B cell (primary cell): ENCODE results near the gene MRPL20. TPM values are rescaled to one million over a fixed set of nuclear protein-coding genes. Genes with fewer than 3 reads are reported as not detected.

ENCODE experiments used
- ATAC-seq: fragments of 200-7000 bp; cut with Tn5 transposase; one replicate; pipeline ENCODE4 v1.10.0; 2021; ENCODE audit warnings: low read depth, mild to moderate bottlenecking, moderate number of reproducible peaks, moderate library complexity
- CTCF ChIA-PET: fragments of 350-600 bp; sonication (Branson Sonifier 250); formaldehyde crosslinking; loops from one replicate; lab custom pipeline; 2021; ENCODE audit warnings: antibody characterized with exemption, inconsistent platforms; lab: Charles Lee
- POLR2A ChIA-PET: fragments of 350-600 bp; sonication (Branson Sonifier 250); formaldehyde crosslinking; loops from one replicate; lab custom pipeline; 2021; ENCODE audit warnings: antibody characterized with exemption; lab: Charles Lee
- DNase-seq: peaks from one replicate; pipeline ENCODE4 v3.0.0; 2013
- H2AFZ ChIP-seq: 2 replicates; pipeline ENCODE4 v1.6.1; 2012; ENCODE audit warnings: mild to moderate bottlenecking, low read depth, low read length; ENCODE audit not compliant: insufficient read depth, poor library complexity, severe bottlenecking
- H3K27ac ChIP-seq, 2 donors: 1 replicate in 1 of 2; 2 replicates in 1 of 2; pipeline ENCODE4 v1.5.1; 2012 to 2013; ENCODE audit warnings: low read length in 2 of 2, mild to moderate bottlenecking in 2 of 2, moderate library complexity in 1 of 2
- H3K27me3 ChIP-seq, 4 experiments: fragments of 200-600 bp in 1 of 4; sonication (generic) in 1 of 4; replicated peaks in 1 of 4; 1 replicate in 2 of 4; 2 replicates in 2 of 4; pipeline versions ENCODE4 v1.6.1 to v1.7.0; 2013 to 2016; ENCODE audit warnings: low read length in 3 of 4, mild to moderate bottlenecking in 2 of 4, mixed read lengths in 1 of 4, moderate library complexity in 1 of 4; ENCODE audit not compliant: insufficient read depth in 4 of 4, control insufficient read depth in 3 of 4; ENCODE audit errors: control extremely low read depth in 1 of 4
- H3K36me3 ChIP-seq, 2 experiments: replicated peaks in 1 of 2; 1 replicate in 1 of 2; 2 replicates in 1 of 2; pipeline versions ENCODE4 v1.6.1 to v1.7.1; 2013; ENCODE audit warnings: low read length in 1 of 2; ENCODE audit not compliant: insufficient read depth in 2 of 2, control insufficient read depth in 1 of 2; ENCODE audit errors: control extremely low read depth in 1 of 2, extremely low read depth in 1 of 2
- H3K4me1 ChIP-seq, 2 donors: fragments of 200-600 bp in 1 of 2; sonication (generic) in 1 of 2; 1 replicate in 1 of 2; 2 replicates in 1 of 2; pipeline versions ENCODE4 v1.5.1 to v1.6.1; 2013 to 2017; ENCODE audit warnings: low read length in 2 of 2; ENCODE audit not compliant: control insufficient read depth in 2 of 2, insufficient read depth in 2 of 2
- H3K4me2 ChIP-seq: replicated peaks from 2 replicates; pipeline ENCODE3; 2012; ENCODE audit warnings: mild to moderate bottlenecking, low read depth, low read length; ENCODE audit not compliant: poor library complexity, severe bottlenecking
- H3K4me3 ChIP-seq, 5 experiments: fragments of 200-600 bp in 1 of 5; sonication (generic) in 1 of 5; 1 replicate in 3 of 5; 2 replicates in 2 of 5; pipeline versions ENCODE4 v1.5.1 to v1.7.0; 2011 to 2016; ENCODE audit warnings: low read length in 4 of 5, mild to moderate bottlenecking in 4 of 5, low read depth in 2 of 5, control low read depth in 1 of 5, moderate library complexity in 1 of 5; ENCODE audit not compliant: insufficient read depth in 1 of 5; ENCODE audit errors: control extremely low read depth in 1 of 5, extremely low read depth in 1 of 5
- H3K79me2 ChIP-seq: fragments of 200-600 bp; sonication (generic); one replicate; pipeline ENCODE4 v1.6.0; 2016; ENCODE audit warnings: low read length; ENCODE audit not compliant: control insufficient read depth, insufficient read depth
- H3K9ac ChIP-seq: fragments of 200-600 bp; sonication (generic); 2 replicates; pipeline ENCODE4 v1.6.1; 2017; ENCODE audit warnings: mild to moderate bottlenecking, low read length, moderate library complexity
- H3K9me3 ChIP-seq, 3 donors: one replicate each; pipeline versions ENCODE4 v1.6.1 to v1.7.1; 2013; ENCODE audit warnings: low read length in 2 of 3; ENCODE audit not compliant: control insufficient read depth in 2 of 3, insufficient read depth in 1 of 3; ENCODE audit errors: control extremely low read depth in 1 of 3
- H4K20me1 ChIP-seq: 2 replicates; pipeline ENCODE4 v1.6.0; 2012; ENCODE audit warnings: mild to moderate bottlenecking, low read length; ENCODE audit not compliant: insufficient read depth, control insufficient read depth, poor library complexity, severe bottlenecking
- H3K27ac Mint-ChIP-seq: one replicate; pipeline ENCODE4 v1.8.0; 2021; ENCODE audit warnings: mixed read lengths
- H3K27me3 Mint-ChIP-seq: one replicate; pipeline ENCODE4 v1.8.0; 2021; ENCODE audit warnings: mixed read lengths
- H3K4me1 Mint-ChIP-seq: one replicate; pipeline ENCODE4 v1.8.0; 2021; ENCODE audit warnings: mixed read lengths
- H3K4me3 Mint-ChIP-seq: one replicate; pipeline ENCODE4 v1.8.0; 2021; ENCODE audit warnings: mixed read lengths
- H3K9me3 Mint-ChIP-seq: one replicate; pipeline ENCODE4 v1.8.0; 2022; ENCODE audit warnings: mixed read lengths; ENCODE audit not compliant: insufficient read depth
- EZH2 ChIP-seq: IDR thresholded peaks from 2 replicates; pipeline ENCODE4 v1.6.1; 2012; ENCODE audit warnings: borderline replicate concordance, low read depth, mild to moderate bottlenecking, moderate library complexity, low read length; ENCODE audit not compliant: insufficient read depth, poor library complexity, severe bottlenecking
- WGBS: methylation state at CpG from one replicate; pipeline ENCODE4 v1.1.5; 2013; ENCODE audit warnings: missing lambda C conversion rate; ENCODE audit not compliant: insufficient coverage; 5-methylcytosine and 5-hydroxymethylcytosine counted together
- intact Hi-C: fragments of 100-400 bp; cut with micrococcal nuclease; formaldehyde crosslinking; loops from one replicate; pipeline ENCODE4 v1.10.0; 2022
- polyA plus RNA-seq: library from polyadenylated mRNA; depleted of rRNA; stranded (reverse); fragments of >200 nt; gene quantifications from 2 replicates; pipeline ENCODE4 v1.2.3, GENCODE V29; 2012
- total RNA-seq, 2 donors: library from RNA; stranded (reverse); fragments of 120-200 nt in 1 of 2; gene quantifications; 1 replicate in 1 of 2; 2 replicates in 1 of 2; pipeline versions ENCODE4 v1.2.3 to v1.2.4, GENCODE V29; 2013 to 2022
- TF ChIP-seq, protein P1 (sequence below): fragments of 200-600 bp; IDR thresholded peaks from one replicate; pipeline ENCODE4 v1.8.0; 2022; ENCODE audit warnings: antibody characterized with exemption, mild to moderate bottlenecking

The MRPL20 gene
- total and polyA plus RNA-seq, 2 donors (not counting 1 experiment from before 2014, with no cell fraction given): 55.9 to 119 TPM

DNA sequence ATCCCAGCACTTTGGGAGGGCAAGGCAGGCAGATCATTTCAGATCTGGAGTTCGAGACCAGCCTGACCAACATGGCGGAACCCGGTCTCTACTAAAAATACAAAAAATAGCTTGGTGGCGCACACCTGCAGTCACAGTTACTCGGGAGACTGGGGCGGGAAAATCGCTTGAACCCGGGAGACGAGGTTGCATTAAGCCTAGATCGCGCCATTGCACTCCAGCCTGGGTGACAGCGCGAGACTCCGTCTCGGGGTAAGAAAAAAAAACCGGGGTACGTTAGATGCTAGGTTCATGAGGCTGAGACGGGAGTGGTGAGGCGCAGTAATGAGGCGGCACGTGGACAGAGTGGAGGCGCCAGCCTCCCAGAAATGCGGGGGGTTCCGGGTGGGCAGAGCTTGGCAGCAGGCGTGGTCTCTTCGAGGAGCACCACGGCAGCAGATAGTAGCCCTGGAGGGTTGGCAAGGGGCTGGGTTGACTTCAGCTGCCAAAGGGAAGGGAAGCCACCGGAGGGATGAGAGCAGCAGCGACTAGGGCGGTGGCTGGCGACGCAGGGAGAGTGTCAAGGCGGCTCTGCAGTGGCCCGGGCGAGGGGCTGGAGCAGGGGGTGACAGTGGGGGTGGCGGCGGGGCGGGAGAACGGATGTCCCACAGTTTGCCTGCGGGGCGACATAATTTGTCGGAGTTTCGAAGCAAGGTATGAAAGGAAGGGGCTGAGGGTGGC lies 832 bp downstream of the MRPL20 start:
- H3K79me2 ChIP-seq: peaks cover 51% of the 10 kb centered on the region
- H3K4me2 ChIP-seq: peak overlapping the region; percentile 98
- no peaks in the 10 kb centered on the region for H3K27me3 ChIP-seq
- H3K27ac Mint-ChIP-seq: peak overlapping the region; percentile 91
- peaks cover 0 to 33% of the 10 kb centered on the region in 2 experiments for H3K36me3 ChIP-seq
- DNase-seq: no peak
- peak overlapping the region; percentile 70 to 98 (median 90) for H3K4me3 ChIP-seq
- peaks cover 41% of the 10 kb centered on the region for H3K4me1 Mint-ChIP-seq
- TF ChIP-seq, protein P1, sequence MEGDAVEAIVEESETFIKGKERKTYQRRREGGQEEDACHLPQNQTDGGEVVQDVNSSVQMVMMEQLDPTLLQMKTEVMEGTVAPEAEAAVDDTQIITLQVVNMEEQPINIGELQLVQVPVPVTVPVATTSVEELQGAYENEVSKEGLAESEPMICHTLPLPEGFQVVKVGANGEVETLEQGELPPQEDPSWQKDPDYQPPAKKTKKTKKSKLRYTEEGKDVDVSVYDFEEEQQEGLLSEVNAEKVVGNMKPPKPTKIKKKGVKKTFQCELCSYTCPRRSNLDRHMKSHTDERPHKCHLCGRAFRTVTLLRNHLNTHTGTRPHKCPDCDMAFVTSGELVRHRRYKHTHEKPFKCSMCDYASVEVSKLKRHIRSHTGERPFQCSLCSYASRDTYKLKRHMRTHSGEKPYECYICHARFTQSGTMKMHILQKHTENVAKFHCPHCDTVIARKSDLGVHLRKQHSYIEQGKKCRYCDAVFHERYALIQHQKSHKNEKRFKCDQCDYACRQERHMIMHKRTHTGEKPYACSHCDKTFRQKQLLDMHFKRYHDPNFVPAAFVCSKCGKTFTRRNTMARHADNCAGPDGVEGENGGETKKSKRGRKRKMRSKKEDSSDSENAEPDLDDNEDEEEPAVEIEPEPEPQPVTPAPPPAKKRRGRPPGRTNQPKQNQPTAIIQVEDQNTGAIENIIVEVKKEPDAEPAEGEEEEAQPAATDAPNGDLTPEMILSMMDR: no peak
- TF ChIP-seq EZH2: no peak
- H3K9me3 Mint-ChIP-seq: no peaks in the 10 kb centered on the region
- peak overlapping the region; percentile 69 to 87 for H3K27ac ChIP-seq
- peaks cover 31% of the 10 kb centered on the region for H4K20me1 ChIP-seq
- 47% methylated on average over 41 of the region's 43 CpGs for WGBS
- H3K9me3 ChIP-seq: no peaks in the 10 kb centered on the region
- peaks cover 21 to 26% of the 10 kb centered on the region in 2 donors for H3K4me1 ChIP-seq
- intact Hi-C loops: loop anchor here (2.0 kb wide), 3 partner anchors 35 to 99 kb away; partner anchors contain the start of gene ATAD3B
- H3K27me3 Mint-ChIP-seq: no peaks in the 10 kb centered on the region
- H3K9ac ChIP-seq: peak overlapping the region; percentile 87
- POLR2A ChIA-PET: interaction anchor here (0.6 to 1.2 kb wide), 5 partner anchors 8 to 316 kb away, joined by 3 to 5 read pairs (median 3); partner anchors contain the start of gene AURKAIP1
- H2AFZ ChIP-seq: peak overlapping the region; percentile 77
- no peak for ATAC-seq
- H3K4me3 Mint-ChIP-seq: peak overlapping the region; percentile 90
- CTCF ChIA-PET: interaction anchor here (1.2 kb wide), 1 partner anchor 34 kb away, joined by 3 read pairs; no protein-coding TSS in a partner anchor

DNA sequence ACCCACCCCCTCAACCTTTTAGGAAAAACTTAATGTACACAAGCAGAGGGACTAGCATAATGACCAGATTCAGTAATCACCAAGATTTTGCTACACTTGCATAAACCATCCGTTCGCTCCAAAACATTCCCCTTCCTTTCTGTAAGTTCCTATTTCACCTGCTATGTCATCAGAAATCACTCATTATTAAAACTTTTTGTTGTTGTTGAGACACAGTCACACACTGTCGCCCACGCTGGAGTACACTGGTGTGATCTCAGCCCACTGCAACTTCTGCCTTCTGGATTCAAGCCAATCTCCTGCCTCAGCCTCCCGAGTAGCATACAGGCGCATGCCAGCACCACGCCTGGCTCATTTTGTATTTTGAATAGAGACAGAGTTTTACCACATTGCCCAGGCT lies 3.4 kb downstream of the MRPL20 start:
- ATAC-seq (no peak), DNase-seq (peak; percentile 8)
- Histone ChIP-seq H3K9me3 (no peaks in the 10 kb centered on the region), H3K36me3 (peaks cover 0 to 38% of the 10 kb centered on the region in 2 experiments), H3K4me1 (peaks cover 33 to 39% of the 10 kb centered on the region in 2 donors), H2AFZ (no peak overlapping the region), H3K4me2 (no peak overlapping the region), H4K20me1 (peaks cover 34% of the 10 kb centered on the region), H3K27ac (no peak overlapping the region), H3K4me3 (no peak overlapping the region), H3K79me2 (peaks cover 63% of the 10 kb centered on the region), H3K9ac (no peak overlapping the region), H3K27me3 (no peaks in the 10 kb centered on the region)
- intact Hi-C loops: no loop called here
- TF ChIP-seq, protein P1: no peak
- TF ChIP-seq EZH2: no peak
- Mint-ChIP-seq H3K27ac (peak overlapping the region; percentile 1), H3K27me3 (no peaks in the 10 kb centered on the region), H3K4me1 (peaks cover 49% of the 10 kb centered on the region), H3K9me3 (no peaks in the 10 kb centered on the region), H3K4me3 (peak overlapping the region; percentile 40)
- ChIA-PET CTCF (no interaction called here), POLR2A (no interaction called here)
- WGBS: 100% methylated on average over 5 of the region's 7 CpGs
